HFFc6 (cell line): Measurements from ENCODE around the gene UBE2I. TPM values are rescaled to one million over a fixed set of nuclear protein-coding genes. Genes with fewer than 3 reads are reported as not detected.
"Not testable (repeated sequence)": the region's sequence is repeated elsewhere in the genome, so short reads cannot be mapped to it uniquely, and the experiment has no call there.

ENCODE experiments used
- DNase-seq: peaks from one replicate; pipeline ENCODE4 v3.0.0-alpha.2; 2018
- H3K27ac Mint-ChIP-seq: 2 replicates; pipeline ENCODE4 v1.8.0; 2020; ENCODE audit warnings: mild to moderate bottlenecking, mixed read lengths
- H3K27me3 Mint-ChIP-seq: 2 replicates; pipeline ENCODE4 v1.8.0; 2021; ENCODE audit warnings: mild to moderate bottlenecking, moderate library complexity, mixed read lengths; ENCODE audit not compliant: insufficient read depth
- H3K36me3 Mint-ChIP-seq: 2 replicates; pipeline ENCODE4 v1.8.0; 2021; ENCODE audit warnings: low read depth, mixed read lengths
- H3K4me1 Mint-ChIP-seq: 2 replicates; pipeline ENCODE4 v1.8.0; 2020; ENCODE audit warnings: low read depth, mixed read lengths
- H3K4me3 Mint-ChIP-seq: 2 replicates; pipeline ENCODE4 v1.8.0; 2020; ENCODE audit warnings: mild to moderate bottlenecking, moderate library complexity, mixed read lengths
- H3K9me3 Mint-ChIP-seq: 2 replicates; pipeline ENCODE4 v1.8.0; 2020; ENCODE audit warnings: mild to moderate bottlenecking, mixed read lengths
- CTCF ChIP-seq: fragments of 200-600 bp; sonication (generic); IDR thresholded peaks from 2 replicates; pipeline ENCODE4 v1.5.0; 2021; ENCODE audit warnings: antibody characterized with exemption, mild to moderate bottlenecking
- total RNA-seq, 6 experiments: library from RNA; stranded (reverse); fragmentation: NEBNext Ultra II Directional; extraction: Animal tissue kit (Norgen Biotek cat#: 25700); gene quantifications; 2 replicates in 1 of 6; 3 replicates in 5 of 6; pipeline ENCODE4 v1.2.3, GENCODE V29; 2021

Gene UBE2I
- total RNA-seq, 6 experiments from 2014 or later, result 116 to 147 (median 138) TPM

DNA sequence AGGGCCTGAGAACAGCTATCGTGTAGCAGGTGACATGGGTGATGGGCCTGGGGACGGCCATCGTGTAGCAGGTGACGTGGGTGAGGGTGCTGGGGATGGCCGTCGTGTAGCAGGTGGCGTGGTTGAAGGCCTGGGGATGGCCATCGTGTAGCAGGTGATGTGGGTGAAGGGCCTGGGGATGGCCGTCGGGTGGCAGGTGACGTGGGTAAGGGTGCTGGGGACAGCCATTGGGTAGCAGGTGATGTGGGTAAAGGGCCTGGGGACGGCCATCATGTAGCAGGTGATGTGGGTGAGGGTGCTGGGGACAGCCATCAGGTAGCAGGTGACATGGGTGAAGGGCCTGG, 38.1 kb upstream of the UBE2I start:
- H3K4me1 Mint-ChIP-seq, result no peaks in the 10 kb centered on the region
- DNase-seq, result no peak
- no peaks in the 10 kb centered on the region for H3K36me3 Mint-ChIP-seq
- H3K27me3 Mint-ChIP-seq, result peaks cover 16% of the 10 kb centered on the region
- TF ChIP-seq CTCF, result no peak
- H3K4me3 Mint-ChIP-seq, result no peak overlapping the region
- H3K9me3 Mint-ChIP-seq, result peaks cover 2% of the 10 kb centered on the region; the same call in 1 of the 2 replicates
- no peak overlapping the region for H3K27ac Mint-ChIP-seq

DNA sequence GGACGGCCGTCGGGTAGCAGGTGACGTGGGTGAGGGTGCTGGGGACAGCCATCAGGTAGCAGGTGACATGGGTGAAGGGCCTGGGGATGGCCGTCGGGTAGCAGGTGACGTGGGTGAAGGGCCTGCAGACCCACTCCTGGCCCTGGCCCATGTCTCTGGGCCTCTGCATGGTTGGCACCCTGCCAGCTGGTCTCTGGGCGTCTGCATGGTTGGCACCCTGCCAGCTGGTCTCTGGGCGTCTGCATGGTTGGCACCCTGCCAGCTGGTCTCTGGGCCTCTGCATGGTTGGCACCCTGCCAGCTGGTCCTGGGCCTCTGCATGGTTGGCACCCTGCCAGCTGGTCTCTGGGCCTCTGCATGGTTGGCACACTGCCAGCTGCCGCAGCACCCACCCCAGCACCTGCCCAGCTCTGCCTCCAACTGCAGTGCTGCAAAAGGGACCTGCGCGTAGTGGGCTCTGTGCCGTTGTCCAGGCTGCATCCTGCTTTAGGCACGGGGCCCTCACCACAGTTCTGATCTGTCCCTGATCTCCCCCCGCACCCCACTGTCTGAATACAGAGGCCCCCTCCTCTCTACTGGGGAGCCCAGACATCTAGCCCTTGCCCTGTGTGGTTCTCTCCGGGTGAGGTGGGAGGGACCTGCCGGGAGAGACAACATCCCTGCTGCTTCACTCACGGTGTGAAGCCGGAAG, 37.6 kb upstream of the UBE2I start:
- peaks cover 16% of the 10 kb centered on the region for H3K27me3 Mint-ChIP-seq
- DNase-seq, H3K36me3 Mint-ChIP-seq, H3K9me3 Mint-ChIP-seq, H3K4me1 Mint-ChIP-seq, H3K4me3 Mint-ChIP-seq, H3K27ac Mint-ChIP-seq: not testable (repeated sequence)

DNA sequence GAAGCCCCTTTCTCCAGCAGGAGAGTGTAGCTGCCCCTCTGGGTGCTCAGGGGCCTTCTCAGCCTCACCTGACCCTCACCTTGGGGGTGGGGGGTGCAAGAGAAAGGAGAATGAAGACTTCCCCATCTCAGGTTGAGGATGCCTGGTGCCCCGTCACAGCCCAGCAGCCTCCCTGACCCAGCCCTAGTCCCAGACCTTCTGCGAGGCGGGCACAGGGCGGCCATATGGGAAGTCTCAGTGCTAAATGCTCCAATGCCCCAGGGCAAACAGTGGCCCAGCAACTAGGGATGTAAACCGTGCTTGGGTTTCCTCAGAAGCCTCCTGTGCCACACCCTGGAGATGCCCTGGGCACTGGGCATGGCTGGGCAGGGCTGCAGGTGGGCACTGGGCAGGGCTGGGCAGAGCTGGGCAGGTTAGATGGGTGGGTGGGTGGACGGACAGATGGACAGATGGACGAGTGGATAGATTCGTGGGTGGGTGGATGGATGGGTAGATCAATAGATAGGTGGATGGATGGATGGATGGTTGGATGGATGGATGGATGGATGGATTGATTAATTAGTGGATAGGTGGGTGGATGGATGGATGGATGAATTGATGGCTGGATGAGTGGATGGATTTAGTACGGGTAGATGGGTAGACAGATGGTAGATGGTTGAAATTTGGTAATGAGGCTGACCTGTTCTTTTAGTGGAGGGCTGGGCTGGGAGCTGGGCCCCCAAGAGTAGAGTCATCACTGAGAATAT, 36.8 kb upstream of the UBE2I start:
- DNase-seq, result no peak
- Mint-ChIP-seq H3K36me3 (no peaks in the 10 kb centered on the region), H3K27me3 (peaks cover 15% of the 10 kb centered on the region), H3K4me1 (no peaks in the 10 kb centered on the region), H3K27ac (no peak overlapping the region), H3K9me3 (no peaks in the 10 kb centered on the region), H3K4me3 (no peak overlapping the region)
- no peak for TF ChIP-seq CTCF

- no peak overlapping the region for H3K27ac Mint-ChIP-seq
- H3K4me3 Mint-ChIP-seq, result no peak overlapping the region
- H3K4me1 Mint-ChIP-seq, result no peaks in the 10 kb centered on the region
- peaks cover 22% of the 10 kb centered on the region for H3K27me3 Mint-ChIP-seq
- H3K36me3 Mint-ChIP-seq, result no peaks in the 10 kb centered on the region
- TF ChIP-seq CTCF, result no peak
- no peaks in the 10 kb centered on the region for H3K9me3 Mint-ChIP-seq
- no peak for DNase-seq
Measured at GRCh38 chr16:1273816-1274215, 35.6 kb upstream of the UBE2I start.

DNA sequence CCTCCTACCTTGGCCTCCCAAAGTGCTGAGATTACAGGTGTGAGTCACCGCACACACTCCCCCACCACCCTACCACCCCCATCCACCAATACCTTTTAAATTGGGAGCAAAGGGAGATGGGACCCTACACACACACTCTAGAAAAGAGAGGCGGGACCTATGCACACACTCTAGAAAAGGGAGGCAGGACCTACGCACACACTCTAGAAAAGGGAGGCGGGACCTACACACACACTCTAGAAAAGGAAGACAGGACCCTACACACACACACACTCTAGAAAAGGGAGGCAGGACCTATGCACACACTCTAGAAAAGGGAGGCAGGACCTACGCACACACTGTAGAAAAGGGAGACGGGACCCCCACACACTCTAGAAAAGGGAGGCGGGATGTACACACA, 34.7 kb upstream of the UBE2I start:
- Mint-ChIP-seq H3K36me3 (no peaks in the 10 kb centered on the region), H3K27me3 (peaks cover 21% of the 10 kb centered on the region), H3K4me1 (no peaks in the 10 kb centered on the region), H3K4me3 (no peak overlapping the region), H3K27ac (no peak overlapping the region), H3K9me3 (no peaks in the 10 kb centered on the region)
- DNase-seq, result no peak
- TF ChIP-seq CTCF, result no peak

DNA sequence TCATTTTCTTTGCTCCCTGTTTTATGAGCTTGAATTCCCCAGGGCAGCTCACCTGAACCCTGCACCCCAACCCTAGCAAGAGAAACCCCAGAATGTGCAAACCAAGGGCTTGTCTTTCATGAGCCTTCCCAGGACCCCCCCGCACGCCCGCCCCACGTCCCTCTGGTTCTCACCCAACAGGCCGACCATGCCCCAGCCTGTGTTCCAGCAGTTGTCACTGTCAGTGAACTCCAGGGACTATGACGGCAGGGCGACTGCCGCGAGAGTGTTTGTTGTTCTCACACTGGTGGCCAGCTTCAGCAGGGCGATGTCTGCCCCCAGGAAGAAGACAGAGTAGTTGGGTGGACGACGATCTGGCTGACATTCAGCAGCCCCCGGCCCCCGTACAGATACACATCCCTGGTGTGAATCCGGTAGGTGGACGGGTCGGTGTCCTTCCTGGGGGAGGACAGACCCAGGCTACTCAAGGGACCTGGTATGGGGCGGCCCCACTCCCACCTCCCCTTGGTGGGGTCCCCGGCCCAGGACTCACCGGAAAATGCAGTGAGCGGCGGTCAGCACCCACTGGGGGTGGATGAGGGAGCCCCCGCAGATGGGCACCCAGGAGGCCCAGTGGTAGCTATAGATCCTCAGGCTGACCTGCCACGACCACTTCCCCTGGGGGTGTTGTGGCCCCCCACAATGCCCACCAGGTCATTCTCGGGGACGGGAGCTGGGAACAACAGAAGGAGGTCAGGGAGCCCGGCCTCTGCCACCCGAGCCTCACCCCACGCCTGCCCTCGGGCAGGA, 33.5 kb upstream of the UBE2I start:
- Mint-ChIP-seq H3K4me1 (no peaks in the 10 kb centered on the region), H3K27me3 (peaks cover 19% of the 10 kb centered on the region), H3K4me3 (no peak overlapping the region), H3K27ac (no peak overlapping the region), H3K36me3 (no peaks in the 10 kb centered on the region), H3K9me3 (no peaks in the 10 kb centered on the region)
- TF ChIP-seq CTCF, result no peak
- DNase-seq, result no peak
